Measurements from ENCODE around the gene RTTN. TPM values are rescaled to one million over a fixed set of nuclear protein-coding genes. Genes with fewer than 3 reads are reported as not detected.
A peak's percentile ranks its signal among the peaks of the same experiment; 100 is the strongest.

RTTN gene
- total RNA-seq, 2 donors from 2014 or later: 21.8 to 73.7 TPM

GRCh38 chr18:70004696-70005095 is 200.8 kb downstream of the RTTN start:
- no peak for ATAC-seq
- peaks cover 14% of the 10 kb centered on the region for H3K36me3 Mint-ChIP-seq

DNA sequence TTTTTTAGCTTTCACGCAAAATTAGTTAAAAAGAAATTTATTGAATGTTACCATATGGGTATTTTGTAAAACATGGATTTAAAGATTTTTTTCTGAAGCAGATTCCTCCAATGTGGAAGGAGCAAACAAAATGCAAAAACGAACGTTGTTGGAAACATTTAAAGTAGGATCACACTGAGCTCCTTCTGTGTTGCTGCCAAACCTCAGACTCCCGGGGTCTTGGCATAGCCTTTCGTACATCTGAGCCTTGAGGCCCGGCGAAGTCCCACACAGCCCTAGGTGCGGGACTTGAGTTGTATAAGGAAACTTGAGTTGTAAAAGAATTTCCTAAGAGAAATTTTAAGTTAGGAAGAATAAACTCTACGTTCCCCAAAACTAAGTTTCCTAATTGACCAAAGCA is 205.8 kb downstream of the RTTN start:
- Mint-ChIP-seq H3K9me3 (no peaks in the 10 kb centered on the region), H3K27ac (no peak overlapping the region), H3K27me3 (no peaks in the 10 kb centered on the region), H3K4me3 (no peak overlapping the region), H3K4me1 (ENCODE audit: low read depth in 2 of 2) (peaks cover 0 to 6% of the 10 kb centered on the region in 2 donors), H3K36me3 (peaks cover 15% of the 10 kb centered on the region)
- ATAC-seq (no peak), DNase-seq (ENCODE audit: low spot score) (no peak)

More at GRCh38 chr18:70004696-70005095, 200.8 kb downstream of the RTTN start:
- H3K4me1 Mint-ChIP-seq (ENCODE audit: low read depth in 2 of 2): peaks cover 3 to 9% of the 10 kb centered on the region in 2 donors
- DNase-seq (ENCODE audit: low spot score): no peak
- H3K27ac Mint-ChIP-seq: no peak overlapping the region
- H3K9me3 Mint-ChIP-seq: peaks cover 5% of the 10 kb centered on the region
- H3K4me3 Mint-ChIP-seq: no peak overlapping the region
- H3K27me3 Mint-ChIP-seq: no peaks in the 10 kb centered on the region

DNA sequence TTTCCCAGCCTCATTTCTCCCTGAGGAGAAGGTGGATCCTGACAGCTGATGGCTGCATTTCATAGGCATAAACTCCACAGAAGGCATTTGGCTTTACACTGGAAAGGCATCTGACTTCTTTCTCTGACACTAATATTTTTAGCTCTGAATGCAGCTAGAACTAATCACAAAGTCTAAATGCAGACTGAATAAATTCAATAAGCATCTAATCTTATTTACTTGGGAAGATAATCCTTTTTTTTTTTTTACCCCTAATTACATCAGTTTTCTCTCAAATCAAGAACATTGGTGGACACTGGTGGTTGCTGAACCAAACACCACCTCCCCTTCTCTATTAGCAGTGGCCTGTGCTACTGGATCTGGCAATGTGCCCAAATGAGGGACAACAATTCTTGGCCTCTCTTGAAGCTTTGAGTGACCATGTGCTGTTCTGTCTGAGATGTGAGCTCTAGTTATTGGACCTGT is 206.9 kb downstream of the RTTN start:
- DNase-seq (ENCODE audit: low spot score) (no peak), ATAC-seq (no peak)
- no peaks in the 10 kb centered on the region for H3K9me3 Mint-ChIP-seq
- H3K36me3 Mint-ChIP-seq: peaks cover 15% of the 10 kb centered on the region
- no peak overlapping the region for H3K4me3 Mint-ChIP-seq
- no peak overlapping the region for H3K27ac Mint-ChIP-seq
- peaks cover 0 to 7% of the 10 kb centered on the region in 2 donors for H3K4me1 Mint-ChIP-seq (ENCODE audit: low read depth in 2 of 2)
- H3K27me3 Mint-ChIP-seq: no peaks in the 10 kb centered on the region

DNA sequence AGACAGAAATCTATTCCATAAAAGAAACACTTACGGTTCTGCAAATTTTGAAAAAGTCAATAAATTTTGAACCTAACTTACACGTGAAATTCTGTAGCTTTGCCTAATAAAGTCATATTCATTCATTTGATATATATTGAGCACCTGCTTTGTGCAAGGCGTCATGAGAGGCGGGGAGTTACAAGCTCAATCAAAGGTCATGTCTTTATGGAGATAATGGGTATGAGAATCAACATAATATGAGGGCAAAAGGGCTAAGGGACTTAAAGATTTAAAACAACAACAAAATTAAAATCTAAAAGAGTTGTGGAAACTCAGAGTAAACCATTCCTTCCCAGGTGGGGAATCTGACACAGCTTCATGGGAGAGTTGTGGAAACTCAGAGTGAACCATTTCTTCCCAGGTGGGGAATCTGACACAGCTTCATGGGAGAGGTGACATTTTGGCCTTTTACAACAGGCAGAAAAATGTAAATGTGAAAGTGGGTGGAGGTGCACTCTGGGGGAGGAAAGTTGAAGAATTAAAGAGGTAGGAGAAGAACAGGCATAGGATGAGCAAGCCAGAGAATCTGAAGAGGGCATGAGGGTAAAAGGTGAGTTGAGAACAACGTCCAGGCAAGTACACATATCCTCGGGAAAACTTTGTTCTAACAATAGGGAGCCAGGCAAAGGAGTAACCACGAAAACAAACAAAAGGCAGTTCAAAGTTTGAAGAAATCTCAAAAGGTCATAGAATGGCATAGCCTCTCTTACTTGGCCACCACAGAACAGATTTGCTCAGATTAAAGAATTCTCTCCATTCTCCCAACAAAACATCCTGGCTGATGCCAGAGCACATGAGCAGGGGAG is 208.3 kb downstream of the RTTN start:
- Mint-ChIP-seq H3K4me3 (no peak overlapping the region), H3K4me1 (ENCODE audit: low read depth in 2 of 2) (peaks cover 0 to 7% of the 10 kb centered on the region in 2 donors), H3K36me3 (peaks cover 28% of the 10 kb centered on the region), H3K27me3 (no peaks in the 10 kb centered on the region), H3K27ac (no peak overlapping the region), H3K9me3 (no peaks in the 10 kb centered on the region)
- no peak for DNase-seq (ENCODE audit: low spot score)
- ATAC-seq: no peak

- no peak overlapping the region for H3K27ac Mint-ChIP-seq
- H3K36me3 Mint-ChIP-seq: peaks cover 30% of the 10 kb centered on the region
- no peaks in the 10 kb centered on the region for H3K9me3 Mint-ChIP-seq
- H3K4me3 Mint-ChIP-seq: no peak overlapping the region
- ATAC-seq (no peak), DNase-seq (ENCODE audit: low spot score) (no peak)
- peaks cover 0 to 7% of the 10 kb centered on the region in 2 donors for H3K4me1 Mint-ChIP-seq (ENCODE audit: low read depth in 2 of 2)
- no peaks in the 10 kb centered on the region for H3K27me3 Mint-ChIP-seq
These were observed 209.1 kb downstream of the RTTN start for GRCh38 chr18:69996417-69996816.

DNA sequence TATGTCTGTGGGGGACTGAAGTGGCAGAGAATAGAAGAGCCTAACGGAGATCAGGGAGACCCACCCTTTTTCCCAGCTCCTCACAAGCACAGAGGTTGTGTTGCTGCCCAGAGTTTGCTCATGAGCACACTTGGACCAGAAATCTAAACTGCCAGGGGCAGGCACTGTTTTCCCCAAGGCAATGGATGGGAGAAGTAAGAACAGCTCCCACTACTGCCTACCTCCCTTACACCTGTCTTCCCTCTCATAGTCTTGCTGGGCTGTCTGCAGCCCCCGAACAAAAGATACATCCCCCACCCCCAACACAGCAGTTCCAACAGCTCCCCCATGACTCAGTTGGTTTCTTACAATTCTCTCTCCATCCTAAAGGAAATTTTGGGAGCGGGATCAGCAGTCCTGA is 209.7 kb downstream of the RTTN start:
- ATAC-seq: no peak
- H3K27ac Mint-ChIP-seq: no peak overlapping the region
- no peak overlapping the region for H3K4me3 Mint-ChIP-seq

GRCh38 chr18:69992776-69993175 is 212.7 kb downstream of the RTTN start:
- H3K4me1 Mint-ChIP-seq (ENCODE audit: low read depth in 2 of 2): peaks cover 0 to 6% of the 10 kb centered on the region in 2 donors
- peaks cover 50% of the 10 kb centered on the region for H3K36me3 Mint-ChIP-seq
- ATAC-seq: no peak
- no peak for DNase-seq (ENCODE audit: low spot score)
- no peak overlapping the region for H3K27ac Mint-ChIP-seq
- no peaks in the 10 kb centered on the region for H3K27me3 Mint-ChIP-seq
- H3K9me3 Mint-ChIP-seq: peaks cover 9% of the 10 kb centered on the region
- no peak overlapping the region for H3K4me3 Mint-ChIP-seq

More for the DNA sequence above, 209.7 kb downstream of the RTTN start:
- peaks cover 0 to 7% of the 10 kb centered on the region in 2 donors for H3K4me1 Mint-ChIP-seq (ENCODE audit: low read depth in 2 of 2)
- peaks cover 30% of the 10 kb centered on the region for H3K36me3 Mint-ChIP-seq
- H3K9me3 Mint-ChIP-seq: no peaks in the 10 kb centered on the region
- DNase-seq (ENCODE audit: low spot score): no peak
- H3K27me3 Mint-ChIP-seq: no peaks in the 10 kb centered on the region

GRCh38 chr18:69987870-69988269 is 217.6 kb downstream of the RTTN start:
- no peak for ATAC-seq
- H3K27ac Mint-ChIP-seq: peak overlapping the region in 1 of 2 donors; percentile 40
- H3K9me3 Mint-ChIP-seq: peaks cover 17% of the 10 kb centered on the region
- H3K4me3 Mint-ChIP-seq: no peak overlapping the region
- H3K4me1 Mint-ChIP-seq (ENCODE audit: low read depth in 2 of 2): peaks cover 5 to 10% of the 10 kb centered on the region in 2 donors
- no peak for DNase-seq (ENCODE audit: low spot score)
- peaks cover 48% of the 10 kb centered on the region for H3K36me3 Mint-ChIP-seq
- H3K27me3 Mint-ChIP-seq: no peaks in the 10 kb centered on the region

GRCh38 chr18:69985239-69985638 is 220.2 kb downstream of the RTTN start:
- peaks cover 48% of the 10 kb centered on the region for H3K36me3 Mint-ChIP-seq
- H3K9me3 Mint-ChIP-seq: peaks cover 17% of the 10 kb centered on the region
- H3K27me3 Mint-ChIP-seq: no peaks in the 10 kb centered on the region
- ATAC-seq (no peak), DNase-seq (ENCODE audit: low spot score) (no peak)
- H3K27ac Mint-ChIP-seq: no peak overlapping the region
- peaks cover 31 to 33% of the 10 kb centered on the region in 2 donors for H3K4me1 Mint-ChIP-seq (ENCODE audit: low read depth in 2 of 2)
- H3K4me3 Mint-ChIP-seq: no peak overlapping the region

GRCh38 chr18:69982417-69982816 is 223.1 kb downstream of the RTTN start:
- H3K36me3 Mint-ChIP-seq: peaks cover 34% of the 10 kb centered on the region
- DNase-seq (ENCODE audit: low spot score) (no peak), ATAC-seq (no peak)
- peaks cover 10% of the 10 kb centered on the region for H3K9me3 Mint-ChIP-seq
- peak overlapping the region; percentile 88 to 93 for H3K27ac Mint-ChIP-seq
- H3K4me3 Mint-ChIP-seq: peak overlapping the region; percentile 79
- H3K27me3 Mint-ChIP-seq: no peaks in the 10 kb centered on the region
- peaks cover 53 to 59% of the 10 kb centered on the region in 2 donors for H3K4me1 Mint-ChIP-seq (ENCODE audit: low read depth in 2 of 2)

- peak; percentile 48 to 53 for ATAC-seq
- Mint-ChIP-seq H3K36me3 (peaks cover 34% of the 10 kb centered on the region), H3K9me3 (peaks cover 6% of the 10 kb centered on the region), H3K4me1 (ENCODE audit: low read depth in 2 of 2) (peaks cover 57 to 62% of the 10 kb centered on the region in 2 donors), H3K27ac (peak overlapping the region; percentile 88 to 93), H3K4me3 (peak overlapping the region; percentile 79), H3K27me3 (no peaks in the 10 kb centered on the region)
- DNase-seq (ENCODE audit: low spot score): no peak
These were observed 223.5 kb downstream of the RTTN start for GRCh38 chr18:69981948-69982347.

DNA sequence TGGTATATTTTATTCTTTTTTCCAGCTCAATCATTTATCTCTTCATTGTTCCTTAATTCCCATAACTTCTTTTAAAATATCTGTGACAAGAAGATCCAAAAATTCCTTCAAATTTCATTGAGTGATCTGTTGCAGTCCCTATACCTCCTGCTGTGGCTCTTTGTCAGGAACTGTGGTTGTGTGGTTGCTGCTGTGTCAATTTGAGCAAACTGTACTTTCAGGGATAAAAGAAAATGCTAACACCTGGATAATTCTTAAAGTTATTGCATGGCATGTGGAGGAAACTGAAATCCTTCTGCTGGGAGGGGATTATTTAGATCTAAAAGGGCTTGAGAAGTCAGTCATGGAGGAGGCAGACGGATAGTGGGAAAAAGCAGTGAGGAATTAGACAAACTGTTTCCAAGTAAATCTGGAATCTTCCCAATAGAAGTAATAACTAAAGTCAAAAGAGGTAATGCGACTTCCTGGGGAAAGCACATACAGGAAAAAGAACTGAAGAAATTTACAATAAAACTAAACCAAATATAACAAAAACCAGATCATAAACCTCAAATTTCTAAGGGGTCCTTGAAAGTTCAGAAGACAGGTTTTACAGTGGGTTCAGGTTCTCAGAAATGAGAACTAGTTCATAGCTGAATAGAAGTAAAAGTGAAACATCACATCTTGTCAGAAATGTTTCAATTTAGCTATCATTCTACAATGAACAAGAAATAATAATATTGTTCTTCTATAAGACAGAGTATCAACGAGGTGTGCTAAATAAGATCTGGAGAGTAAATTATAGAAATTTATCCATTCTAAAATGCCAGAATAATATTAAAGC is 224.3 kb downstream of the RTTN start:
- DNase-seq (ENCODE audit: low spot score) (no peak), ATAC-seq (peak; percentile 50 to 52)
- Mint-ChIP-seq H3K27me3 (no peaks in the 10 kb centered on the region), H3K36me3 (peaks cover 34% of the 10 kb centered on the region), H3K4me3 (peak overlapping the region; percentile 79), H3K4me1 (ENCODE audit: low read depth in 2 of 2) (peaks cover 62% of the 10 kb centered on the region in 2 donors), H3K27ac (peak overlapping the region; percentile 88 to 93), H3K9me3 (peaks cover 7% of the 10 kb centered on the region)

DNA sequence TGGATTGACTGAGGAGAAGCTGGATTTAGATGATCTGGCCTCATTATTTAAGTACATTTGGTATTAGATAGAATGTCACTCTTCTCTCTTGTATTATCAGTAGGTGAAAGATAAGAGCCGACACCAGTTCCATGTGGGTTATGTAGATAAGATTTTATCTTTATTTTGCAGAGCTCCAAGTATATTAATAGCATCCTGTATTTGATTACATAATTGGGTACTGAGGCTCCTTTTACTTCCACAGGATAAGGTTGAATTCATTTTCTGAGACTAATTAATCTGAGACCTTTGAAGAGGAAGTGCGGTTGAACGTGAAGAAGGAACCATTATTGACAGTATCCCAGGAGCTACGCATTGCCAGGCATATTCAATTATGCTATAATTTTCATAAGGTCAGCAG is 225.0 kb downstream of the RTTN start:
- Mint-ChIP-seq H3K9me3 (peaks cover 13% of the 10 kb centered on the region), H3K27ac (peak overlapping the region; percentile 88 to 93), H3K4me3 (peak overlapping the region; percentile 79)

More for the DNA sequence above, 225.0 kb downstream of the RTTN start:
- Mint-ChIP-seq H3K36me3 (peaks cover 37% of the 10 kb centered on the region), H3K27me3 (no peaks in the 10 kb centered on the region), H3K4me1 (ENCODE audit: low read depth in 2 of 2) (peaks cover 62 to 66% of the 10 kb centered on the region in 2 donors)
- DNase-seq (ENCODE audit: low spot score): no peak
- no peak for ATAC-seq

Measured in natural killer cell treated with Interleukin-12 subunit alpha and Interleukin-12 subunit beta and Interleukin-15 and Interleukin-18, amount 100 ng/mL, for 72 hours (primary cell).